Astrocyte (in vitro differentiated cells and primary cell): ENCODE data around the gene GALNT2. TPM values are rescaled to one million over a fixed set of nuclear protein-coding genes. Genes with fewer than 3 reads are reported as not detected.
A peak's percentile ranks its signal among the peaks of the same experiment; 100 is the strongest.

ENCODE experiments used
- DNase-seq: peaks from one replicate; pipeline ENCODE4 v3.0.0-alpha.2; 2010; ENCODE audit warnings: low read depth
- FAIRE-seq: peaks from 2 replicates; lab custom pipeline; 2011; peaks lifted over from hg19 to GRCh38; lab: Jason Lieb, UNC
- H2AFZ ChIP-seq: 2 replicates; pipeline ENCODE4 v1.6.0; 2012; ENCODE audit warnings: low read depth, low read length, inconsistent platforms
- H3K27ac ChIP-seq: 2 replicates; pipeline ENCODE4 v1.5.1; 2011; ENCODE audit warnings: low read depth, low read length, inconsistent platforms
- H3K27me3 ChIP-seq: 2 replicates; pipeline ENCODE4 v1.6.0; 2011; ENCODE audit warnings: low read length, inconsistent platforms; ENCODE audit not compliant: insufficient read depth
- H3K36me3 ChIP-seq: 2 replicates; pipeline ENCODE4 v1.5.1; 2011; ENCODE audit warnings: low read length, inconsistent platforms; ENCODE audit not compliant: insufficient read depth
- H3K4me1 ChIP-seq: 2 replicates; pipeline ENCODE4 v1.5.1; 2011; ENCODE audit warnings: low read length, inconsistent platforms; ENCODE audit not compliant: insufficient read depth
- H3K4me2 ChIP-seq: 2 replicates; pipeline ENCODE4 v1.6.0; 2012; ENCODE audit warnings: low read length, inconsistent platforms
- H3K4me3 ChIP-seq: 2 replicates; pipeline ENCODE4 v1.5.1; 2011; ENCODE audit warnings: low read depth, mild to moderate bottlenecking, low read length, inconsistent platforms; ENCODE audit not compliant: insufficient read depth
- H3K79me2 ChIP-seq: 2 replicates; pipeline ENCODE4 v1.6.0; 2012; ENCODE audit warnings: mild to moderate bottlenecking, low read length, inconsistent platforms; ENCODE audit not compliant: insufficient read depth
- H3K9ac ChIP-seq: 2 replicates; pipeline ENCODE4 v1.6.0; 2012; ENCODE audit warnings: mild to moderate bottlenecking, low read length, inconsistent platforms
- H3K9me3 ChIP-seq: 2 replicates; pipeline ENCODE4 v1.5.1; 2012; ENCODE audit warnings: low read depth, mild to moderate bottlenecking, low read length, inconsistent platforms; ENCODE audit not compliant: insufficient read depth
- H4K20me1 ChIP-seq: 2 replicates; pipeline ENCODE4 v1.6.0; 2012; ENCODE audit warnings: low read length, inconsistent platforms; ENCODE audit not compliant: insufficient read depth
- H3K27ac Mint-ChIP-seq: one replicate; pipeline ENCODE4 v1.8.0; 2021; ENCODE audit warnings: mild to moderate bottlenecking, mixed read lengths; ENCODE audit not compliant: unreplicated experiment
- H3K27me3 Mint-ChIP-seq: one replicate; pipeline ENCODE4 v1.8.0; 2021; ENCODE audit warnings: low read depth, mixed read lengths; ENCODE audit not compliant: unreplicated experiment
- H3K36me3 Mint-ChIP-seq: one replicate; pipeline ENCODE4 v1.8.0; 2021; ENCODE audit warnings: low read depth, mixed read lengths; ENCODE audit not compliant: unreplicated experiment
- H3K4me1 Mint-ChIP-seq: one replicate; pipeline ENCODE4 v1.8.0; 2021; ENCODE audit warnings: low read depth, mixed read lengths; ENCODE audit not compliant: unreplicated experiment
- H3K4me3 Mint-ChIP-seq: one replicate; pipeline ENCODE4 v1.8.0; 2021; ENCODE audit warnings: mild to moderate bottlenecking, moderate library complexity, mixed read lengths; ENCODE audit not compliant: unreplicated experiment
- H3K9me3 Mint-ChIP-seq: one replicate; pipeline ENCODE4 v1.8.0; 2021; ENCODE audit warnings: mild to moderate bottlenecking, mixed read lengths; ENCODE audit not compliant: unreplicated experiment
- CTCF ChIP-seq: IDR thresholded peaks from 2 replicates; pipeline ENCODE4 v1.5.1; 2011; ENCODE audit warnings: low read depth, mild to moderate bottlenecking, inconsistent platforms, low read length, moderate library complexity; ENCODE audit not compliant: insufficient read depth
- EZH2 ChIP-seq: IDR thresholded peaks from 2 replicates; pipeline ENCODE4 v1.6.1; 2012; ENCODE audit warnings: mild to moderate bottlenecking, low read length, inconsistent platforms; ENCODE audit not compliant: insufficient read depth
- total RNA-seq: library from RNA; stranded (reverse); gene quantifications from 2 replicates; pipeline ENCODE4 v1.2.1, GENCODE V29; 2021

The GALNT2 gene
- total RNA-seq, 1 donor from 2014 or later, result 507 TPM

GRCh38 chr1:230185076-230186001 lies 118.3 kb downstream of the GALNT2 start:
- Histone ChIP-seq H2AFZ (no peak overlapping the region), H4K20me1 (peaks cover 57% of the 10 kb centered on the region), H3K27me3 (no peaks in the 10 kb centered on the region), H3K4me3 (no peak overlapping the region), H3K27ac (peak overlapping the region; percentile 3), H3K4me2 (peak overlapping the region; percentile 58), H3K4me1 (peaks cover 17% of the 10 kb centered on the region), H3K79me2 (peaks cover 46% of the 10 kb centered on the region), H3K9ac (peak overlapping the region; percentile 29), H3K36me3 (no peaks in the 10 kb centered on the region), H3K9me3 (no peaks in the 10 kb centered on the region)
- peaks cover 32% of the 10 kb centered on the region for H3K4me1 Mint-ChIP-seq
- no peaks in the 10 kb centered on the region for H3K27me3 Mint-ChIP-seq
- H3K36me3 Mint-ChIP-seq, result peaks cover 23% of the 10 kb centered on the region
- no peak for FAIRE-seq
- no peak for TF ChIP-seq CTCF
- TF ChIP-seq EZH2, result no peak
- DNase-seq, result no peak
- H3K27ac Mint-ChIP-seq, result peak overlapping the region; percentile 53
- peaks cover 4% of the 10 kb centered on the region for H3K9me3 Mint-ChIP-seq
- no peak overlapping the region for H3K4me3 Mint-ChIP-seq

GRCh38 chr1:230186003-230186863 lies 119.2 kb downstream of the GALNT2 start:
- Histone ChIP-seq H3K36me3 (no peaks in the 10 kb centered on the region), H3K4me1 (peaks cover 17% of the 10 kb centered on the region), H3K27me3 (no peaks in the 10 kb centered on the region), H3K79me2 (peaks cover 44% of the 10 kb centered on the region), H3K27ac (peak overlapping the region; percentile 3), H3K9me3 (no peaks in the 10 kb centered on the region), H3K9ac (peak overlapping the region; percentile 29), H3K4me2 (peak overlapping the region; percentile 58), H4K20me1 (peaks cover 64% of the 10 kb centered on the region), H2AFZ (no peak overlapping the region), H3K4me3 (no peak overlapping the region)
- TF ChIP-seq EZH2 (no peak), CTCF (no peak)
- Mint-ChIP-seq H3K27ac (no peak overlapping the region), H3K36me3 (peaks cover 23% of the 10 kb centered on the region), H3K4me1 (peaks cover 36% of the 10 kb centered on the region), H3K4me3 (peak overlapping the region; percentile 70), H3K27me3 (no peaks in the 10 kb centered on the region), H3K9me3 (peaks cover 4% of the 10 kb centered on the region)
- FAIRE-seq, result peak; percentile 39
- peak; percentile 90 for DNase-seq
